HepG2 (cell line): Measurements from ENCODE around the gene GGT7. TPM values are rescaled to one million over a fixed set of nuclear protein-coding genes. Genes with fewer than 3 reads are reported as not detected.

Experiments
- ARNT2 ChIP-seq: sonication (generic); formaldehyde crosslinking; IDR thresholded peaks from 2 replicates; pipeline ENCODE4 v1.8.0; 2022; ENCODE audit warnings: mild to moderate bottlenecking, low read depth, missing genetic modification reagents, moderate library complexity
- HNF4A ChIP-seq: sonication (generic); formaldehyde crosslinking; IDR thresholded peaks from 2 replicates; pipeline ENCODE4 v1.4.0; 2020; ENCODE audit warnings: missing genetic modification reagents
- JDP2 ChIP-seq: sonication (generic); formaldehyde crosslinking; IDR thresholded peaks from 2 replicates; pipeline ENCODE4 v1.8.1; 2022; ENCODE audit warnings: missing genetic modification reagents, borderline replicate concordance
- MXD3 ChIP-seq: IDR thresholded peaks from 2 replicates; pipeline ENCODE4 v1.6.1; 2016; ENCODE audit warnings: mild to moderate bottlenecking, missing biosample characterization, missing genetic modification reagents
- NCOR1 ChIP-seq: fragments of 200-600 bp; sonication (generic); IDR thresholded peaks from 2 replicates; pipeline ENCODE4 v1.7.0; 2017; ENCODE audit warnings: antibody characterized with exemption, low read length, borderline replicate concordance
- NKX3-1 ChIP-seq: sonication (generic); formaldehyde crosslinking; IDR thresholded peaks from 2 replicates; pipeline ENCODE4 v1.5.0; 2020; ENCODE audit warnings: missing genetic modification reagents
- PBX3 ChIP-seq: sonication (generic); formaldehyde crosslinking; IDR thresholded peaks from 2 replicates; pipeline ENCODE4 v1.8.1; 2023; ENCODE audit warnings: missing genetic modification reagents, inconsistent platforms, borderline replicate concordance
- PCBP1 ChIP-seq: fragments of 200-400 bp; formaldehyde crosslinking; IDR thresholded peaks from 2 replicates; pipeline ENCODE4 v1.6.1; 2017; ENCODE audit warnings: mild to moderate bottlenecking, low read depth, low read length, borderline replicate concordance
- POGZ ChIP-seq: sonication (generic); formaldehyde crosslinking; IDR thresholded peaks from 2 replicates; pipeline ENCODE4 v1.4.0; 2020; ENCODE audit warnings: mild to moderate bottlenecking, missing genetic modification reagents
- POLR2AphosphoS2 ChIP-seq: IDR thresholded peaks from 2 replicates; pipeline ENCODE4 v1.6.1; 2011; ENCODE audit warnings: low read depth, low read length, improper control_type of control experiment
- RARG ChIP-seq: sonication (generic); formaldehyde crosslinking; IDR thresholded peaks from 2 replicates; pipeline ENCODE4 v1.4.0; 2020; ENCODE audit warnings: low read depth, mild to moderate bottlenecking, missing genetic modification reagents
- RBFOX2 ChIP-seq: fragments of 200-400 bp; formaldehyde crosslinking; IDR thresholded peaks from 2 replicates; pipeline ENCODE4 v1.6.1; 2017; ENCODE audit warnings: low read depth, mild to moderate bottlenecking, low read length
- RBM22 ChIP-seq: fragments of 200-400 bp; formaldehyde crosslinking; optimal IDR thresholded peaks from 2 replicates; pipeline ENCODE3; 2017; ENCODE audit warnings: mild to moderate bottlenecking, low read length, moderate library complexity
- SPEN ChIP-seq: sonication (generic); formaldehyde crosslinking; IDR thresholded peaks from 2 replicates; pipeline ENCODE4 v1.5.1; 2020; ENCODE audit warnings: low read depth, mild to moderate bottlenecking, missing genetic modification reagents
- ZBTB7A ChIP-seq: sonication (generic); formaldehyde crosslinking; IDR thresholded peaks from 2 replicates; pipeline ENCODE4 v1.8.0; 2022; ENCODE audit warnings: mild to moderate bottlenecking, missing genetic modification reagents
- ZFP36 ChIP-seq: fragments of 150-350 bp; IDR thresholded peaks from 2 replicates; pipeline ENCODE4 v1.6.1; 2018; ENCODE audit warnings: borderline replicate concordance, low read length, low read depth; ENCODE audit not compliant: partially characterized antibody
- ZFX ChIP-seq: sonication (generic); formaldehyde crosslinking; IDR thresholded peaks from 2 replicates; pipeline ENCODE4 v1.4.0; 2020; ENCODE audit warnings: mild to moderate bottlenecking, low read depth, missing genetic modification reagents, moderate library complexity
- ZKSCAN5 ChIP-seq: sonication (generic); formaldehyde crosslinking; IDR thresholded peaks from 2 replicates; pipeline ENCODE4 v1.5.1; 2020; ENCODE audit warnings: mild to moderate bottlenecking, missing genetic modification reagents
- ZNF143 ChIP-seq: sonication (generic); formaldehyde crosslinking; IDR thresholded peaks from 2 replicates; pipeline ENCODE4 v1.4.0; 2020; ENCODE audit warnings: missing genetic modification reagents
- ZNF18 ChIP-seq: sonication (generic); formaldehyde crosslinking; IDR thresholded peaks from 2 replicates; pipeline ENCODE4 v1.8.0; 2022; ENCODE audit warnings: mild to moderate bottlenecking, missing genetic modification reagents; ENCODE audit not compliant: insufficient replicate concordance
- ZNF326 ChIP-seq: sonication (generic); formaldehyde crosslinking; IDR thresholded peaks from 2 replicates; pipeline ENCODE4 v1.4.0; 2020; ENCODE audit warnings: missing genetic modification reagents, borderline replicate concordance
- ZNF337 ChIP-seq: sonication (generic); formaldehyde crosslinking; IDR thresholded peaks from 2 replicates; pipeline ENCODE4 v1.5.1; 2020; ENCODE audit warnings: missing genetic modification reagents, low read depth, mild to moderate bottlenecking, borderline replicate concordance
- ZNF33A ChIP-seq: sonication (generic); formaldehyde crosslinking; IDR thresholded peaks from 2 replicates; pipeline ENCODE4 v1.5.1; 2020; ENCODE audit warnings: missing genetic modification reagents, mild to moderate bottlenecking, moderate library complexity, borderline replicate concordance
- ZNF33B ChIP-seq: sonication (generic); formaldehyde crosslinking; IDR thresholded peaks from 2 replicates; pipeline ENCODE4 v1.5.1; 2020; ENCODE audit warnings: mild to moderate bottlenecking, missing genetic modification reagents
- ZNF446 ChIP-seq: sonication (generic); formaldehyde crosslinking; IDR thresholded peaks from 2 replicates; pipeline ENCODE4 v1.5.0; 2020; ENCODE audit warnings: mild to moderate bottlenecking, missing genetic modification reagents
- ZNF510 ChIP-seq: sonication (generic); formaldehyde crosslinking; IDR thresholded peaks from 2 replicates; pipeline ENCODE4 v1.4.0; 2020; ENCODE audit warnings: low read depth, mild to moderate bottlenecking, missing genetic modification reagents
- ZNF660 ChIP-seq: sonication (generic); formaldehyde crosslinking; IDR thresholded peaks from 2 replicates; pipeline ENCODE4 v1.5.1; 2020; ENCODE audit warnings: mild to moderate bottlenecking, low read depth, missing genetic modification reagents, borderline replicate concordance
- ZNF674 ChIP-seq: sonication (generic); formaldehyde crosslinking; IDR thresholded peaks from 2 replicates; pipeline ENCODE4 v1.5.0; 2020; ENCODE audit warnings: low read depth, mild to moderate bottlenecking, missing genetic modification reagents
- polyA plus RNA-seq, 8 experiments: library from polyadenylated mRNA; depleted of rRNA in 3 of 8; stranded (reverse) in 7 of 8; unstranded in 1 of 8; fragments of >200 nt; fragmentation: Illumina TruSeq in 4 of 8; extraction: Trizol in 4 of 8; gene quantifications; 2 replicates each; pipeline versions ENCODE4 v1.2.1 to v1.2.3, GENCODE V29; 2011 to 2016; ENCODE audit warnings: low read depth in 4 of 8, missing spikeins in 1 of 8, mixed read lengths in 1 of 8; ENCODE audit not compliant: insufficient read depth in 1 of 8
- total RNA-seq, 5 experiments: library from RNA; depleted of rRNA; stranded (reverse); fragments of >200 nt; fragmentation: Illumina TruSeq; extraction: Trizol; gene quantifications; 2 replicates each; pipeline ENCODE4 v1.2.3, GENCODE V29; 2016; ENCODE audit warnings: low read depth in 1 of 5

The GGT7 gene
- total and polyA plus RNA-seq, 2 of the 13 experiments (the other 11 are each of a cell fraction or from before 2014, with no cell fraction given) = 6.6 to 23.0 TPM

GRCh38 chr20:34825530-34826362 is 46.9 kb downstream of the GGT7 start, which contains the start of gene NCOA6 (continued):
- TF ChIP-seq ZNF660 (CRISPR knock-in tag) (no peak), MXD3 (CRISPR knock-in tag) (peak; percentile 36; the same call in 1 of the 2 replicates), ZNF326 (CRISPR knock-in tag) (no peak), ZFP36 (no peak), HNF4A (CRISPR knock-in tag) (no peak), ZNF143 (CRISPR knock-in tag) (no peak), ZNF18 (CRISPR knock-in tag) (peak; percentile 1), RBM22 (no peak), POGZ (CRISPR knock-in tag) (peak; percentile 30; the same call in 1 of the 2 replicates), SPEN (CRISPR knock-in tag) (peak; percentile 51; the same call in 1 of the 2 replicates), ZNF510 (CRISPR knock-in tag) (no peak), POLR2AphosphoS2 (no peak), NCOR1 (no peak), PBX3 (CRISPR knock-in tag) (no peak), ZFX (CRISPR knock-in tag) (peak; percentile 28; the same call in 1 of the 2 replicates), ZBTB7A (CRISPR knock-in tag) (no peak), ZKSCAN5 (no peak), RARG (CRISPR knock-in tag) (no peak), ZNF446 (CRISPR knock-in tag) (0 out of 2 replicates have a peak, but pooled peaks have one; percentile 34), ZNF337 (CRISPR knock-in tag) (no peak), NKX3-1 (CRISPR knock-in tag) (0 out of 2 replicates have a peak, but pooled peaks have one; percentile 3), ZNF33A (CRISPR knock-in tag) (no peak), JDP2 (CRISPR knock-in tag) (no peak), RBFOX2 (peak; percentile 78), ZNF33B (CRISPR knock-in tag) (no peak; the same call in 1 of the 2 replicates), ARNT2 (no peak), ZNF674 (CRISPR knock-in tag) (no peak; the same call in 1 of the 2 replicates), PCBP1 (peak; percentile 94)
